Tibial nerve (tissue), 3 donors: Measurements from ENCODE around the gene PPP1R14B.

Experiments
- POLR2A ChIP-seq, 2 donors: fragments of 450-650 bp; IDR thresholded peaks; one replicate each; pipeline ENCODE4 v1.6.1; 2017; ENCODE audit warnings: antibody characterized with exemption in 2 of 2, mild to moderate bottlenecking in 2 of 2, moderate library complexity in 2 of 2
- TF ChIP-seq, protein P1 (sequence below), 5 experiments: fragments of 200-600 bp in 3 of 5; fragments of 450-650 bp in 2 of 5; sonication (generic) in 3 of 5; IDR thresholded peaks; one replicate each; pipeline ENCODE4 v1.5.1; 2016 to 2019; ENCODE audit warnings: antibody characterized with exemption in 5 of 5, mild to moderate bottlenecking in 3 of 5, moderate library complexity in 2 of 5

DNA sequence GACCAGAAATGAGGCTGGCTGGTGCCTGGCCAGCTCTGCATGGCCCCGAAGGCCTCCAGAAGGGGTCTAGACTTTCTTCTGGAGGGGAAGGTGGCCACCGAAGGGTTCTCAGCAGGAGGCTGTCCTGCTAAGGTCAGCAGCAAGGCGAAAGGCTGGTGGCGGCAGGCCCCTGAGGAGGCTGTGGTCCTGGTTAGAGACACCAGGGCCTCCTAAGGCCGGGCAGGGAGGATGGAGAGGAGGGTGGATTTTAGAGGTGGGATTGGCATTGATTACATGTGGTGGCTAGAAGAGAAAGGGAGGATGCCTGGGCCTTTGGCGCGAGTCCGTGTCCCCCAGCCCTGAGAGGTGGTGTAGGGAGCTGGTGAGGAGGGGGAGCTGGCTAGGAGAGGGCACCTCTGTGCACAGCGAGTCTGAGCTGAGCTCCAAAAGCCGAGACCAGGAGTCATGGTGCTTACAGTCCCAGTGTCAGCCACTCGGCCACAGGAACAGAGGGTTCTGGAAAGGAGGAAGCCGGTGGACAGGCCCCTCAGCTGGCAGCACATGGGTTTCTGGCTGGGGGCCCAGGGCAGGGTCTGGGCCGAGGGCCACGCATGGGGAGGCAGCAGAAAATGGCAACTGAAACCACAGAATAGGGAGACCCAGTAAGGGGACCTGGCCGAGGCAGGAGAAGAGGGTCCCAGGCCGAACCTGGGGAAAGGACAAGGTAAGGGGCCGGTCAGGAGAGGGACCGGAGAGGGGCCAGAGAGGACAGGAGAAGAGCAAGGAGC, 37.8 kb downstream of the PPP1R14B start:
- TF ChIP-seq, protein P1, sequence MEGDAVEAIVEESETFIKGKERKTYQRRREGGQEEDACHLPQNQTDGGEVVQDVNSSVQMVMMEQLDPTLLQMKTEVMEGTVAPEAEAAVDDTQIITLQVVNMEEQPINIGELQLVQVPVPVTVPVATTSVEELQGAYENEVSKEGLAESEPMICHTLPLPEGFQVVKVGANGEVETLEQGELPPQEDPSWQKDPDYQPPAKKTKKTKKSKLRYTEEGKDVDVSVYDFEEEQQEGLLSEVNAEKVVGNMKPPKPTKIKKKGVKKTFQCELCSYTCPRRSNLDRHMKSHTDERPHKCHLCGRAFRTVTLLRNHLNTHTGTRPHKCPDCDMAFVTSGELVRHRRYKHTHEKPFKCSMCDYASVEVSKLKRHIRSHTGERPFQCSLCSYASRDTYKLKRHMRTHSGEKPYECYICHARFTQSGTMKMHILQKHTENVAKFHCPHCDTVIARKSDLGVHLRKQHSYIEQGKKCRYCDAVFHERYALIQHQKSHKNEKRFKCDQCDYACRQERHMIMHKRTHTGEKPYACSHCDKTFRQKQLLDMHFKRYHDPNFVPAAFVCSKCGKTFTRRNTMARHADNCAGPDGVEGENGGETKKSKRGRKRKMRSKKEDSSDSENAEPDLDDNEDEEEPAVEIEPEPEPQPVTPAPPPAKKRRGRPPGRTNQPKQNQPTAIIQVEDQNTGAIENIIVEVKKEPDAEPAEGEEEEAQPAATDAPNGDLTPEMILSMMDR (IDR thresholded peaks at IDR 0.05), result no peak
- no peak for TF ChIP-seq POLR2A (IDR thresholded peaks at IDR 0.05)
